ENCODE measurements around the gene LRP1B. TPM values are rescaled to one million over a fixed set of nuclear protein-coding genes. Genes with fewer than 3 reads are reported as not detected.
"Not testable (repeated sequence)": the region's sequence is repeated elsewhere in the genome, so short reads cannot be mapped to it uniquely, and the experiment has no call there.

Gene LRP1B
- polyA plus RNA-seq, 1 donor, result 1.0 TPM

- H3K4me1 ChIP-seq (ENCODE audit: control insufficient read depth, insufficient read depth, low read length); DNase-seq; H3K9me3 ChIP-seq (ENCODE audit: control insufficient read depth, low read depth, low read length); H3K27ac ChIP-seq (ENCODE audit: low read length); H3K4me3 ChIP-seq (ENCODE audit: low read length); H3K36me3 ChIP-seq (ENCODE audit: control insufficient read depth, insufficient read depth, low read length); H3K27me3 ChIP-seq (ENCODE audit: control insufficient read depth, insufficient read depth, low read length): not testable (repeated sequence)
- WGBS (ENCODE audit: insufficient coverage, low lambda C conversion rate), result 71% methylated on average over 1 of the region's 2 CpGs
Measured at GRCh38 chr2:140544769-140545168, 1586.0 kb downstream of the LRP1B start.

GRCh38 chr2:140542627-140543026 lies 1588.2 kb downstream of the LRP1B start:
- H3K36me3 ChIP-seq (ENCODE audit: control insufficient read depth, insufficient read depth, low read length), result no peaks in the 10 kb centered on the region
- H3K4me1 ChIP-seq (ENCODE audit: control insufficient read depth, insufficient read depth, low read length), result no peaks in the 10 kb centered on the region
- WGBS (ENCODE audit: insufficient coverage, low lambda C conversion rate), result 80% methylated on average over 1 of the region's 5 CpGs
- no peak overlapping the region for H3K4me3 ChIP-seq (ENCODE audit: low read length)
- DNase-seq, result no peak
- H3K9me3 ChIP-seq (ENCODE audit: control insufficient read depth, low read depth, low read length), result no peaks in the 10 kb centered on the region
- no peak overlapping the region for H3K27ac ChIP-seq (ENCODE audit: low read length)
- no peaks in the 10 kb centered on the region for H3K27me3 ChIP-seq (ENCODE audit: control insufficient read depth, insufficient read depth, low read length)

- H3K27me3 ChIP-seq (ENCODE audit: control insufficient read depth, insufficient read depth, low read length), result no peaks in the 10 kb centered on the region
- H3K9me3 ChIP-seq (ENCODE audit: control insufficient read depth, low read depth, low read length), result no peaks in the 10 kb centered on the region
- no peaks in the 10 kb centered on the region for H3K36me3 ChIP-seq (ENCODE audit: control insufficient read depth, insufficient read depth, low read length)
- no peak for DNase-seq
- no peak overlapping the region for H3K4me3 ChIP-seq (ENCODE audit: low read length)
- H3K4me1 ChIP-seq (ENCODE audit: control insufficient read depth, insufficient read depth, low read length), result no peaks in the 10 kb centered on the region
- H3K27ac ChIP-seq (ENCODE audit: low read length), result no peak overlapping the region
- 100% methylated on average over 1 of the region's 7 CpGs for WGBS (ENCODE audit: insufficient coverage, low lambda C conversion rate)
Measured at GRCh38 chr2:140539242-140539875, 1591.5 kb downstream of the LRP1B start.

GRCh38 chr2:140529706-140530105 lies 1601.1 kb downstream of the LRP1B start:
- H3K27ac ChIP-seq (ENCODE audit: low read length), result no peak overlapping the region
- WGBS (ENCODE audit: insufficient coverage, low lambda C conversion rate), result 83% methylated on average over 2 of the region's 2 CpGs
- H3K27me3 ChIP-seq (ENCODE audit: control insufficient read depth, insufficient read depth, low read length), result no peaks in the 10 kb centered on the region
- no peak for DNase-seq
- no peak overlapping the region for H3K4me3 ChIP-seq (ENCODE audit: low read length)
- no peaks in the 10 kb centered on the region for H3K9me3 ChIP-seq (ENCODE audit: control insufficient read depth, low read depth, low read length)
- no peaks in the 10 kb centered on the region for H3K36me3 ChIP-seq (ENCODE audit: control insufficient read depth, insufficient read depth, low read length)
- no peaks in the 10 kb centered on the region for H3K4me1 ChIP-seq (ENCODE audit: control insufficient read depth, insufficient read depth, low read length)

- DNase-seq, result no peak
- H3K4me1 ChIP-seq (ENCODE audit: control insufficient read depth, insufficient read depth, low read length), result no peaks in the 10 kb centered on the region
- WGBS (ENCODE audit: insufficient coverage, low lambda C conversion rate), result 100% methylated on average over 1 of the region's 2 CpGs
- H3K27me3 ChIP-seq (ENCODE audit: control insufficient read depth, insufficient read depth, low read length), result no peaks in the 10 kb centered on the region
- no peaks in the 10 kb centered on the region for H3K36me3 ChIP-seq (ENCODE audit: control insufficient read depth, insufficient read depth, low read length)
- H3K9me3 ChIP-seq (ENCODE audit: control insufficient read depth, low read depth, low read length), result no peaks in the 10 kb centered on the region
- no peak overlapping the region for H3K4me3 ChIP-seq (ENCODE audit: low read length)
- no peak overlapping the region for H3K27ac ChIP-seq (ENCODE audit: low read length)
Measured at GRCh38 chr2:140528982-140529381, 1601.8 kb downstream of the LRP1B start.

GRCh38 chr2:140526575-140526974 lies 1604.2 kb downstream of the LRP1B start:
- H3K27ac ChIP-seq (ENCODE audit: low read length), result no peak overlapping the region
- no peaks in the 10 kb centered on the region for H3K27me3 ChIP-seq (ENCODE audit: control insufficient read depth, insufficient read depth, low read length)
- no peaks in the 10 kb centered on the region for H3K4me1 ChIP-seq (ENCODE audit: control insufficient read depth, insufficient read depth, low read length)
- no peak for DNase-seq
- H3K4me3 ChIP-seq (ENCODE audit: low read length), result no peak overlapping the region
- H3K36me3 ChIP-seq (ENCODE audit: control insufficient read depth, insufficient read depth, low read length), result no peaks in the 10 kb centered on the region
- H3K9me3 ChIP-seq (ENCODE audit: control insufficient read depth, low read depth, low read length), result no peaks in the 10 kb centered on the region

GRCh38 chr2:140512106-140512505 lies 1618.7 kb downstream of the LRP1B start:
- Histone ChIP-seq H3K4me1 (ENCODE audit: control insufficient read depth, insufficient read depth, low read length) (no peaks in the 10 kb centered on the region), H3K4me3 (ENCODE audit: low read length) (no peak overlapping the region), H3K9me3 (ENCODE audit: control insufficient read depth, low read depth, low read length) (no peaks in the 10 kb centered on the region), H3K27me3 (ENCODE audit: control insufficient read depth, insufficient read depth, low read length) (no peaks in the 10 kb centered on the region), H3K27ac (ENCODE audit: low read length) (no peak overlapping the region), H3K36me3 (ENCODE audit: control insufficient read depth, insufficient read depth, low read length) (no peaks in the 10 kb centered on the region)
- no CpG with 5 or more reads among the region's 3 CpGs for WGBS (ENCODE audit: insufficient coverage, low lambda C conversion rate)
- DNase-seq, result no peak

- Histone ChIP-seq H3K4me1 (ENCODE audit: control insufficient read depth, insufficient read depth, low read length) (no peaks in the 10 kb centered on the region), H3K4me3 (ENCODE audit: low read length) (no peak overlapping the region), H3K27ac (ENCODE audit: low read length) (no peak overlapping the region), H3K27me3 (ENCODE audit: control insufficient read depth, insufficient read depth, low read length) (no peaks in the 10 kb centered on the region), H3K36me3 (ENCODE audit: control insufficient read depth, insufficient read depth, low read length) (no peaks in the 10 kb centered on the region), H3K9me3 (ENCODE audit: control insufficient read depth, low read depth, low read length) (no peaks in the 10 kb centered on the region)
- WGBS (ENCODE audit: insufficient coverage, low lambda C conversion rate), result 100% methylated on average over 1 of the region's 6 CpGs
- DNase-seq, result no peak
Measured at GRCh38 chr2:140509765-140510164, 1621.1 kb downstream of the LRP1B start.

GRCh38 chr2:140508756-140509155 lies 1622.1 kb downstream of the LRP1B start:
- no peaks in the 10 kb centered on the region for H3K27me3 ChIP-seq (ENCODE audit: control insufficient read depth, insufficient read depth, low read length)
- no peak overlapping the region for H3K27ac ChIP-seq (ENCODE audit: low read length)
- H3K36me3 ChIP-seq (ENCODE audit: control insufficient read depth, insufficient read depth, low read length), result no peaks in the 10 kb centered on the region
- H3K9me3 ChIP-seq (ENCODE audit: control insufficient read depth, low read depth, low read length), result no peaks in the 10 kb centered on the region
- 60% methylated on average over 1 of the region's 4 CpGs for WGBS (ENCODE audit: insufficient coverage, low lambda C conversion rate)
- H3K4me1 ChIP-seq (ENCODE audit: control insufficient read depth, insufficient read depth, low read length), result peaks cover 1% of the 10 kb centered on the region
- no peak for DNase-seq
- H3K4me3 ChIP-seq (ENCODE audit: low read length), result no peak overlapping the region

- Histone ChIP-seq H3K4me1 (ENCODE audit: control insufficient read depth, insufficient read depth, low read length) (peaks cover 2% of the 10 kb centered on the region), H3K9me3 (ENCODE audit: control insufficient read depth, low read depth, low read length) (no peaks in the 10 kb centered on the region), H3K36me3 (ENCODE audit: control insufficient read depth, insufficient read depth, low read length) (no peaks in the 10 kb centered on the region), H3K27me3 (ENCODE audit: control insufficient read depth, insufficient read depth, low read length) (no peaks in the 10 kb centered on the region), H3K27ac (ENCODE audit: low read length) (no peak overlapping the region), H3K4me3 (ENCODE audit: low read length) (no peak overlapping the region)
- no peak for DNase-seq
- WGBS (ENCODE audit: insufficient coverage, low lambda C conversion rate), result 100% methylated on average over 1 of the region's 2 CpGs
Measured at GRCh38 chr2:140506606-140507005, 1624.2 kb downstream of the LRP1B start.

GRCh38 chr2:140504601-140505000 lies 1626.2 kb downstream of the LRP1B start:
- H3K4me3 ChIP-seq (ENCODE audit: low read length), result no peak overlapping the region
- no peaks in the 10 kb centered on the region for H3K36me3 ChIP-seq (ENCODE audit: control insufficient read depth, insufficient read depth, low read length)
- H3K27me3 ChIP-seq (ENCODE audit: control insufficient read depth, insufficient read depth, low read length), result no peaks in the 10 kb centered on the region
- H3K27ac ChIP-seq (ENCODE audit: low read length), result no peak overlapping the region
- peaks cover 2% of the 10 kb centered on the region for H3K4me1 ChIP-seq (ENCODE audit: control insufficient read depth, insufficient read depth, low read length)
- no peaks in the 10 kb centered on the region for H3K9me3 ChIP-seq (ENCODE audit: control insufficient read depth, low read depth, low read length)
- 81% methylated on average over 2 of the region's 2 CpGs for WGBS (ENCODE audit: insufficient coverage, low lambda C conversion rate)
- DNase-seq, result no peak

Data from large intestine (tissue), 3 donors.